HG03432 (cell line): ENCODE results near the gene UBE2M.

Experiments
- ATAC-seq: cut with Tn5 transposase; IDR thresholded peaks from one replicate; pipeline ENCODE4 v1.9.1; 2021; ENCODE audit warnings: mild to moderate bottlenecking, moderate library complexity; ENCODE audit not compliant: unreplicated experiment

The UBE2M gene

DNA sequence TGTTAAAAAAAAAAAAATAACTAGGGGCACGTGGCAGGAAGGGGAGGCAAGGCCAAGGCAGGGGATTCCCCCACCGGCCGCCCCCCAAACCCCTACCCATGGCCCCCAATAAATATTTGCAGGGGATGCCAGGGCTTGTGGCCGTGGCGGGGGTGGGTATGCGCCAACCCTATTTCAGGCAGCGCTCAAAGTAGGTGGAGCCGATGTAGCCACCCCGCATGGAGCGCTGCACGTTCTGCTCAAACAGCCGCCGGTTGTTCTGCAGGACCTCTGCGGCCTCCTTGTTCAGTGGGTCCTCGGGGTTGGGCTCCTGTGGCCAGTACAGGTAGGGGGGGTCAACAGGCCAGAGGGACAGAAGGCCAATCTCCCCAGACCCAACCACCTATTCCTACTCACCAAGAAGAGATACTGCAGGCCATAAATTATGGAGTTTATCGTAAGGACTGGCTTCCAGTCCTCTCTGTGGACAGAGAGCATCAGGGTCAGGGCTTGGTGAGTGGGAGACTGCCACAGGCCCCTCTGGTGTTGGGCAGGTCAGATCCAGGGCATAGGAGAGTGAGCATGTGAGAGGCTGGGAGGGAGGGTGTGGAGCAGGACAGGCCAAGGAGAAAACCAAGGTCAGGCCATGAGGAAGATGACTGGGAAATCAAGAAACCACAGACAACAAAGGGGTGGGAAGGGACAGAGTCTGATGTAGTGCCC is 2.3 kb downstream of the UBE2M start:
- no peak for ATAC-seq

GRCh38 chr19:58555369-58555885 is 3.0 kb downstream of the UBE2M start:
- no peak for ATAC-seq

GRCh38 chr19:58554494-58555368 is 3.7 kb downstream of the UBE2M start, which contains the start of gene CHMP2A:
TSS of gene CHMP2A (minus strand) at chr19:58555105. CDS start at chr19:58554212, 893 bp downstream.
- ATAC-seq = peak; percentile 32

- no peak for ATAC-seq
These were observed 4.5 kb downstream of the UBE2M start for GRCh38 chr19:58553799-58554493.

DNA sequence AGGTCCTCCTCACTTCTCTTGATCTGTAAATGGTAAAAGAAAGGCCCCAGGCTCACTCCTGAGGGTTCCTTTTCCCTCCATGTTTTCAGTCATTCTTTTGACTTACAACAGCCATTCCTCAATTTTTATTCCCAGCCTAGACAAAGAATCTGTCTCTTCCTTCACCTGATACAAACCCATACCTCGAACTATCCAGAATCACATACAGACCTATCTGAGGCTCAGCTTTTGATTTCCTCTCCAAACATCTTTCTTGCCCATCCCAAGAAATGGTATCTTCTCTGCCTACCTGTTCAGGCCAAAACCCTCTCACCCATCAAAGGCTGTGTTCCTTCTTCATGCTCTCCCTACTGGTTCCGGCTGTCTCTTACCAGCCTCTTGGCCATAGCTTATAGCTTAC is 5.8 kb downstream of the UBE2M start:
- no peak for ATAC-seq

DNA sequence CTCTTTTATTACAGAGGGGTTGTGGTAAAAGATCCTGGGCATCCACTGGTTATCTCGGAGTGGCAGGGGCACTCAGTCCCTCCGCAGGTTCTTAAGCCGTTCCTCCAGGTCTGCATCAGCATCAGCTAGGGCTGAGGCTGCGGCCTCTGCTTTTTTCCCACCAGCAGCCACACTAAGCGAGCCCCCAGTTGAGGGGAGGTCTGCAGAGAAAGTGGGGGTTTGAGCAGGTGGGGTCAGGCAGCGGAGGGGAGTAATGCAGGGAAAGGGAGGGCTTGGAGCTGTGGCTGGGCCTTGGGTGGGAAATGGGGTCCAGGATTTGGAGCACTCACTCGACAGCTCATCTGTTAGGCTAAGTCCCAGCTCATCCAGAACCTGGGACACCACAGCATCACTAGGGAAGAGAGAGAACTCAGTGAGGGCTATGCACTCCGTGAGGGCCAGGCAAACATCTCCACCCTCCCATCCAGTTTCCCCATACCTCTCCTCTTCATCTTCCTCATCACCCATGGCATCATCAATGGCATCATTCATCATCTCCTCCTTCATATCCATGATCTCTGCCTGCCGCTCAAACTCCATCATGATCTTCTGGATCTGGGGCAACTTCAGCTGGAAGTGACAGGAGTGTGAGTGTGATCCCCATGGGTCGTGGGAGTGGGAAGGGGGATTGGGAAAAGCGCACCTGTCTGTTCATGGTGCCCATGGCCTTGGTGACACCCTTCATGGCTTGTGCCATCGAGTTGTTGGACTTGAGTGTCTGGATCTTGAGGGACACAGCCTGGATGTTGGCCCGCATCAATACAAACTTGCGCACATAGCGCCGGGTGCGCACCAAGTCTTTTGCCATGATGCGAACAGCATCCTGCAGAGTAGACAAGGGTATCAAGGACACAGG is 6.6 kb downstream of the UBE2M start:
- ATAC-seq = no peak

DNA sequence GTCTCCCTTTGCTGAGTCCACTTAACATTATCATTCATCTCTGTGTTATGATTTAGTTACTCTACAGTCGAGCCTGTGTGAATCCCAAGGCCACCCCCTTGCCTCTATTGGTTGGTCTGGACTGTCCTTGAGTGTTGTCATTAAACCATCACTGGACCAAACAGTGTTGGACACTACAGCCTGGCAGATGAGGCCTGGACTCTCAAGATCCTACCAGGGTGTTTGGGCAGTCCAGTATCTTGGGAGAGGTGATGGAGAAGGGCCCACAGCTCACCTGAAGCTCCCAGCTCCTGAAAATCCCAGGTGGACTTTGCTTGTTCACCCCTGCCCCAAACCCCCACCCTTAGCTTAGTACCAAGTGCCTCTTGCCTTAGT is 7.3 kb downstream of the UBE2M start:
- ATAC-seq = no peak

GRCh38 chr19:58550362-58551122 is 7.9 kb downstream of the UBE2M start:
- no peak for ATAC-seq

GRCh38 chr19:58549664-58550361 is 8.6 kb downstream of the UBE2M start:
- no peak for ATAC-seq

DNA sequence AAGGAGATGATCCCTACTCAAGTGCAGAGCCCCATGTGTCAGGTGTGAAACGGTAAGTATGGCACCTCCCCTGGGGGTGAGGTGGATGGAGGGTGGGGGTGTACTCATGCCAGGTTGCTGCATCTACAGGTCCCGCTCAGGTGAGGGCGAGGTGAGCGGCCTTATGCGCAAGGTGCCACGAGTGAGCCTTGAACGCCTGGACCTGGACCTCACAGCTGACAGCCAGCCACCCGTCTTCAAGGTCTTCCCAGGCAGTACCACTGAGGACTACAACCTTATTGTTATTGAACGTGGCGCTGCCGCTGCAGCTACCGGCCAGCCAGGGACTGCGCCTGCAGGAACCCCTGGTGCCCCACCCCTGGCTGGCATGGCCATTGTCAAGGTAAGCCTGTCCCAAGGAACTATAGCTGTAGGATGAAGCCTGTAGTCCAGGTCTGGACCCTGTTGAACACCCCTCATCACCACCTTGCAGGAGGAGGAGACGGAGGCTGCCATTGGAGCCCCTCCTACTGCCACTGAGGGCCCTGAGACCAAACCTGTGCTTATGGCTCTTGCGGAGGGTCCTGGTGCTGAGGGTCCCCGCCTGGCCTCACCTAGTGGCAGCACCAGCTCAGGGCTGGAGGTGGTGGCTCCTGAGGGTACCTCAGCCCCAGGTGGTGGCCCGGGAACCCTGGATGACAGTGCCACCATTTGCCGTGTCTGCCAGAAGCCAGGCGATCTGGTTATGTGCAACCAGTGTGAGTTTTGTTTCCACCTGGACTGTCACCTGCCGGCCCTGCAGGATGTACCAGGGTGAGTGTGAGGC is 9.3 kb downstream of the UBE2M start:
- no peak for ATAC-seq

GRCh38 chr19:58547323-58548312 is 10.8 kb downstream of the UBE2M start:
- no peak for ATAC-seq

DNA sequence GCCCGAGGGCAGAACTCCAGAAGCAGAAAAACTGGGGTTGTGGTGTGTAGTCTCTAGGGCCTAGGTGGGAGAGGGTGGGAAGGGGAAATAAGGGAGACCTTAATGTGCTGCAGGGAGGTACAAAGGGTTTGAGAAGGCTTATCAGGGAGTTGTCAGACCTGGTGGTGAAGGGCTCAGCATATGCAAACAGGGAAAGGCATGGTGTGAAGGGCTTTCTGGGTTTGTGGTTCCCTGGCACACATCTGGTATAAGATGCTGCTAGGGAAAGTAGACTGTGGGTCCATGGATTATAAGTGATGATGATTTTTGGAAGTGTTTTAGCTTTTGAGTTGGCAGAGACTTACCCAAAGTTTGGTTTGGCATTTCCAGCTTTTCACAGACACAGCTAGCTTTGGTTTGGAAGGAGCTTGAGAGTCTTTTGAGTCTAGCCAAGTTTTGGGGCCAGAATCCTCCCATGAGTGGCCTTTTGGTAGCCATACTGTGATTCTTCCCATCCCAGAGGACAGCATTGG is 12.3 kb downstream of the UBE2M start:
- ATAC-seq = no peak

DNA sequence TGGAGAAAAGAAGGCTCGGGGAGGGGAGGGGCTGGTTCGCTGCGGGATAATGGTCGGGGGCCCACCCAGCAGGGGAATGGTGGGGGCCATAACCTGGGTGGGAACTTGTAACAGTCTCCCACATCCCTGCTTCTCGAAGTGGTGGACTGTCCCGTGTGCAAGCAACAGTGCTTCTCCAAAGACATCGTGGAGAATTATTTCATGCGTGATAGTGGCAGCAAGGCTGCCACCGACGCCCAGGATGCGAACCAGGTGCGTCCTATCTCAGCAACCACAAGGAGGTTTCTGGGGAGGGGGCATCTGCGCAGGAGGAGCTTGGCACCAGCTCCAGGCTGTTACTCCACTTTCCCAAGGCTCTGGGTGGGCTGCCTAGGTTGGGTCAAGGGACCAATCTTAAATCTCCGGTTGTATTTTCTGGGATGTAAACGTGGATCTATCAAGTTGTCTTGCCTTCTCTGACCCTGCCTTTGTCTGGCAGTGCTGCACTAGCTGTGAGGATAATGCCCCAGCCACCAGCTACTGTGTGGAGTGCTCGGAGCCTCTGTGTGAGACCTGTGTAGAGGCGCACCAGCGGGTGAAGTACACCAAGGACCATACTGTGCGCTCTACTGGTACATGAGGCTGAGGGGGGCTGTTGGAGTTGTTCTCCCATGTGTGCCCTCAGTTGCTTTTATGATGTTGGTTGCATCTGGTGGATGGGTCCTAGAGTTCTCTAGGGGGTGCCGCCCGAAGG is 13.0 kb downstream of the UBE2M start:
- no peak for ATAC-seq

DNA sequence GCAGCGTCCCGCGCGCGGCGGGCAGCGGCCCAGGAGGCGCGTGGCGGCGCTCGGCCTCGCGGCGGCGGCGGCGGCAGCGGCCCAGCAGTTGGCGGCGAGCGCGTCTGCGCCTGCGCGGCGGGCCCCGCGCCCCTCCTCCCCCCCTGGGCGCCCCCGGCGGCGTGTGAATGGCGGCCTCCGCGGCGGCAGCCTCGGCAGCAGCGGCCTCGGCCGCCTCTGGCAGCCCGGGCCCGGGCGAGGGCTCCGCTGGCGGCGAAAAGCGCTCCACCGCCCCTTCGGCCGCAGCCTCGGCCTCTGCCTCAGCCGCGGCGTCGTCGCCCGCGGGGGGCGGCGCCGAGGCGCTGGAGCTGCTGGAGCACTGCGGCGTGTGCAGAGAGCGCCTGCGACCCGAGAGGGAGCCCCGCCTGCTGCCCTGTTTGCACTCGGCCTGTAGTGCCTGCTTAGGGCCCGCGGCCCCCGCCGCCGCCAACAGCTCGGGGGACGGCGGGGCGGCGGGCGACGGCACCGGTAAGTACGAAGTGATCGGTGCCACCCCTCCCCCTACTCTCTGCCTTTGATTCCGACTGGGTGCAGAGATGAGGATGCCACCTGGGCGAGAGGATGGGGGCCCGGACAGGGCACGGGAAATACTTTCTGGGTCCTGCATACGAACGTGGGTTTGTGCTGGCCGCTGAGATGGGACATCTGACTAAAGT is 13.7 kb downstream of the UBE2M start:
- peak; percentile 59 for ATAC-seq

DNA sequence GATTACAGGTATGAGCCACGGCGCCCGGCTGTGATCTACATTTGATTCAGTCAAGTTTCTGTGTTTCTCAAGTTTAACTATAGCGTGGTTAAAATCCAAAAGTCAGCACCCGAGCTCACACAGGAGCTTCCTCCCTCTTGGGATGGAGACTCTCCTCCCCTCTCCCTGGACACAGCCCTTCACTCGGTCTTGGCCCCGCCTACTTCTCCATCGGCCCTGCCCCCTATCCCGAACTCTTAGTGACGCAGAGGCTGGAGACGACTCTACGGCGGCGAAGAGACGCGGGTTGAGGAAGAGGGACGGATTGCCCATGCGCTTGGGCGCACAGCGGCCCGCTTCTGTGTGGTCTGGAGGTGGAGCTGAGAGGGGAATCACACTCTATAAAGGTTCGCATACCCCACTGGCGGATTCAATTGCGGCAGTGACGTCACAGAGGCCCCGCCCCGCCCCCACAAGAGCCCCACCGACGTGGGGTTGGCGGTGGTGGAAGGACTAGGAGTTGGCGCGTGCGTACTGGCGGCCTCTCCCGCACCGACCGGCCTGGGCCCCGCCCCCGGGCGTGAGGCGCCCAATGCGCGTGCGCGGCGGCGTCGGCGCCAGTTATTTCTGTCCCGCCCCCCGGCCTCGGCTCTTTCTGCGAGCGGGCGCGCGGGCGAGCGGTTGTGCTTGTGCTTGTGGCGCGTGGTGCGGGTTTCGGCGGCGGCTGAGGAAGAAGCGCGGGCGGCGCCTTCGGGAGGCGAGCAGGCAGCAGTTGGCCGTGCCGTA is 14.4 kb downstream of the UBE2M start, which contains the start of gene TRIM28:
TRIM28 (plus strand) TSS at position 239 of the 765 bp plus-strand sequence. CDS start 694 bp downstream, outside the sequence.
- peak; percentile 82 for ATAC-seq
